ENCODE results near the gene USP5.
"Not testable (repeated sequence)": the region's sequence is repeated elsewhere in the genome, so short reads cannot be mapped to it uniquely, and the experiment has no call there.

USP5 gene

DNA sequence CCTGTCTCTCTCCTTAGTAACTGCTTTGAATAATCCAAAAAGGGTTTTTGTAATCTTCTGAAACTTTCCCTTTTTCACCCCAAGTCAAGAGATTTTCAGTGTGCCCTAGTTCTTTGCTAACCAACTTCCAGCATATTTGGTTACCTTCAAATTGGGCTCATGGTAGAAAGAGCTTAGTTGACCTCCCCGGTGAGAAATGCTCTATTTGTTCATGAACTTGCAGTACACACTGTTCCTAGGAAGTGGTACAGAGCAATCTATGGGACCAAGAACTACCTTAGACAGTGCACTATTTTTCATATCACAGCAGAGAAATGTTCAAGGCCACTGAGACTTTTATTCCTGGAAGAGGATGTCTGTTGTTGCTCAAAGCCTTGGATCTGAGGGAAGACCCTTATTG, 1.7 kb downstream of the USP5 start:
- intact Hi-C loops (cut with DNase I) = loop anchor here (2.0 kb wide), 1 partner anchor 37 kb away; no protein-coding TSS in a partner anchor
- no peak for DNase-seq

DNA sequence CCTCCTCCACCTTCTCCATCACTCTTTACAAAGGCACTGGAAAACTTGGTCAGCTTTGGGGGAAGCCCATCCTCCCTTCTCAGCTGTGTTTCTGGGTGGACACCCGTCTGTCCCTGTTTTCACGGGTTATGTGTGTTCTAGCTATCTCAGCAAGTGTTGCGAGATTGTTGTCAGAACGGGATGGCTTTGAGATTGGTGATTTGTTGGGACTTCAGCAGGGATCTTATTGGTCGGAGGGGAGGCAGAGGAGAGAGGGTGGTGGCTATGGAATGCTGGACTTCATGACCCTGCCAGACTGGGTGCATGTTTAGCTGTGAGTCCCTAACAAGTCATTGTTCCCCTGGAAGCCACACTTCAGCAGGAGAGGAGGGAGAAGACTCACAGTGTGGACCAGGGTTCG, 2.1 kb downstream of the USP5 start:
- intact Hi-C loops (cut with DNase I) = no loop called here
- no peak for DNase-seq

DNA sequence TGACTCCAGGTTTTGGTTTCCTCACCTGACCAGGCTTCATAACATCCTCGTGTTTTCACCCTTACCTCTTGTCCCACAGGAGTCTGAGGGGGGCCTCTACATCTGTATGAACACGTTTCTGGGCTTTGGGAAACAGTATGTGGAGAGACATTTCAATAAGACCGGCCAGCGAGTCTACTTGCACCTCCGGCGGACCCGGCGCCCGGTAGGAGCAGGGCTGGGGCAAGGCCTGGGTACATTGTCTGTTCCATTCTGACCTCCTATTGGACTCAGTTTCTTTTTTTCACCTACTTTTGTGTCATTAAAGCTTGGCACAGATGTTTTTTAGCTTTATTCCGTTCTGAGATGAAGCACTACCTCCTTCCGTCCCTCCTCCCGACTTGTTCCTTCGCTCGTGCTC, 3.4 kb downstream of the USP5 start:
- no peak for DNase-seq
- intact Hi-C loops (cut with DNase I) = no loop called here

DNA sequence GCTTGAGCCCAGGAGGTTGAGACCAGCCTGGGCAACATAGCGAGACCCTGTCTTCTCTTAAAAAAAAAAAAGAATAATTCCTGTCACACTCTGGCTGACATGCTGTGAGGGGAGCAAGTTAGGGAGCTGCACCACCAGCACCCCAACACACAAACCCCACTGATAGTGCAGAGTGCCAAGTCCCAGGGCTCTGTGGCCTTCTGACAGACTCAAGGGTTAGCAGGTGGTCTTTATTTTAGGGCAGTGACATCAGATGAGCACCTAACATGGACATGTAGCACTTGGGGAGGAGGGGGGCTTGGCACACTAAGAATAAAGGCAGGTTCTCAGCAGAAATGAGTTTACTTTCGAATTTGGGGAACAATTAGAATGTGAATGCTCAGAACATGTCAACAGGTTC, 6.8 kb downstream of the USP5 start:
- intact Hi-C loops (cut with DNase I) = no loop called here
- no peak for DNase-seq

- intact Hi-C loops (cut with DNase I) = no loop called here
- DNase-seq = no peak
Measured at GRCh38 chr12:6860116-6860515, 8.2 kb downstream of the USP5 start.

DNA sequence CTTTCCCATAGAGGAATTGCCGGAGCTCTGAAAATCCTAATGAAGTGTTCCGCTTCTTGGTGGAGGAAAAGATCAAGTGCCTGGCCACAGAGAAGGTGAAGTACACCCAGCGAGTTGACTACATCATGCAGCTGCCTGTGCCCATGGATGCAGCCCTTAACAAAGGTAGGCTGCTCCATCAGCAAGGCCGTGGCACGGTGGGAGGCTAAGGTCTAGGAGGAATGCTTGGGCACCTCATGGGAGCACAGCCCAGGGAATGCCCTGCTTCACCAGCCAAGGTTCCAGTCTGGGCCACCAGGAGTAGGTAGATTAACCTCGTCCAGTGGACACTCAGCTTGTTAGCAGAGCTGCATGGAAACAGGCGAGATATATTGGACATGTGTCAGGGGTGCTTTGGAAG, 9.0 kb downstream of the USP5 start:
- DNase-seq = no peak
- intact Hi-C loops (cut with DNase I) = no loop called here

GRCh38 chr12:6861391-6861790, 9.4 kb downstream of the USP5 start:
- no peak for DNase-seq
- intact Hi-C loops (cut with DNase I) = no loop called here

DNA sequence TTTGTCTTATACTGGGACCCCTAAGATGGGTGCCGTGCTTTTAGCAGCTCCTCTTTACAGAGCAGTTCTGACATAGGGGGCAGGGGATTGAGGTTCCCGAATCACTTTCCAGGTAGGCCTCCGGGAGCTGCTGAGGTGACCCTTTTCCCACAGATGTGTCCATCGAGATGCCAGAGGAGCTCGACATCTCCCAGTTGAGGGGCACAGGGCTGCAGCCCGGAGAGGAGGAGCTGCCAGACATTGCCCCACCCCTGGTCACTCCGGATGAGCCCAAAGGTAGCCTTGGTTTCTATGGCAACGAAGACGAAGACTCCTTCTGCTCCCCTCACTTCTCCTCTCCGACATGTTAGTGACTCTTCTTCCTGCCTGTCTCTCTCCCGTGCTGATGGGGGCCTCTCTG, 11.1 kb downstream of the USP5 start:
- intact Hi-C loops (cut with DNase I) = no loop called here
- DNase-seq = no peak

DNA sequence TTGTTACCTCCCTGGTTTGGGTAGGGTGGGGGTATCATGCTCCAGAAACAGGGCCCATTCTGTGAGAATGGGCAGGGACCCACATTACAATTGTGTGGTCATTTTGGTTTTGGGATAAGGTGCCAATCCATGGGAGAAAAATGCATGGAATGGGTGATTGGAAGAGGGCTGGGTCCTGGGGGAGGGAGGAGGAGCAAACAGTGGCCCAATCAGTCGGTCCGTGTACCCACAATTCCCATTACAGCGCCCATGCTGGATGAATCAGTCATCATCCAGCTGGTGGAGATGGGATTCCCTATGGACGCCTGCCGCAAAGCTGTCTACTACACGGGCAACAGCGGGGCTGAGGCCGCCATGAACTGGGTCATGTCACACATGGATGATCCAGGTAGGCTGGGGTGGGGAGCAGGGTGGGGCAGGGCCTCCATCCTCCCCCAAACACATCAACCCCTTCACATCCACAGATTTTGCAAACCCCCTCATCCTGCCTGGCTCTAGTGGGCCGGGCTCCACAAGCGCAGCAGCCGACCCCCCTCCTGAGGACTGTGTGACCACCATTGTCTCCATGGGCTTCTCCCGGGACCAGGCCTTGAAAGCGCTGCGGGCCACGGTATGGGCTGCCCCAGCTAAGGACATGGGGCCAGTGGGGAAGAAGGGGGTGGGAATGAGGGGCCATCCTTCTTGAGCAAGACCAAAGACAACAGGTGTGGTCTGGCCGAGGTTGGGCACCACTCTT, 11.8 kb downstream of the USP5 start:
- no peak for DNase-seq
- intact Hi-C loops (cut with DNase I) = no loop called here

- intact Hi-C loops (cut with DNase I); DNase-seq: not testable (repeated sequence)
Measured at GRCh38 chr12:6865307-6865706, 13.4 kb downstream of the USP5 start.

DNA sequence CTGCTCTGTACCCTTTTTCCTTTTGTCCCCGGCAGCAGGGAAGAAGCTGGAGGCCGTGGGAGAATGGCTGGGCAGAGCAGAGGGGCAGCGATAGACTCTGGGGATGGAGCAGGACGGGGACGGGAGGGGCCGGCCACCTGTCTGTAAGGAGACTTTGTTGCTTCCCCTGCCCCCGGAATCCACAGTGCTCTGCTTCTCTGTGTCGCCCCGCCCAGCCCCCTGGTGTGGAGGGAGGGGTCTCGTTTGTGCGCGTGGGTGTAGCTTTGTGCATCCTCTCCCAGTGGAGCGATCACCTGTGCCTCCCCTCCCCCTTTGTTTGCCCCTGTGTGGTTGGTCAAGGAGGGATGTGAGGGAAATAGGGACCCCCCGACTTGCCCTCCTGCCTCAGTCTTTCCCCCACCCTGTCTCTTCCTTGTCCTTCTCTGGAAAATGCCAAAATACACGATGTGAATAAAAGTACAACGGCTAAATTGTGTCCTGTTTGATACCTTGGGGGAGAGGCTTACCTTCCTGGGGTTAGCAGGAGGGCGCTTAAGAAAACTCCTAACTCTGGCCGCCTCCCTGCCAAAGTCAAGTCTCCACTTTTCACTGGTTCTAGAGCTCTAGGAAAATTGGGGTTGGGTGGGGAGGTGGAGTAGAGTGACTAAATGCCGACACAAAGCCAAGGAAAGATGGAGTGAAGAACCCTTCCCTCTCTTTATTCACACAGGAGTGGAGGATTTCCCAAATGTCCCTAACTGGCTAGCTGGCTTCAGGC, 14.4 kb downstream of the USP5 start:
- DNase-seq = no peak
- intact Hi-C loops (cut with DNase I) = no loop called here

DNA sequence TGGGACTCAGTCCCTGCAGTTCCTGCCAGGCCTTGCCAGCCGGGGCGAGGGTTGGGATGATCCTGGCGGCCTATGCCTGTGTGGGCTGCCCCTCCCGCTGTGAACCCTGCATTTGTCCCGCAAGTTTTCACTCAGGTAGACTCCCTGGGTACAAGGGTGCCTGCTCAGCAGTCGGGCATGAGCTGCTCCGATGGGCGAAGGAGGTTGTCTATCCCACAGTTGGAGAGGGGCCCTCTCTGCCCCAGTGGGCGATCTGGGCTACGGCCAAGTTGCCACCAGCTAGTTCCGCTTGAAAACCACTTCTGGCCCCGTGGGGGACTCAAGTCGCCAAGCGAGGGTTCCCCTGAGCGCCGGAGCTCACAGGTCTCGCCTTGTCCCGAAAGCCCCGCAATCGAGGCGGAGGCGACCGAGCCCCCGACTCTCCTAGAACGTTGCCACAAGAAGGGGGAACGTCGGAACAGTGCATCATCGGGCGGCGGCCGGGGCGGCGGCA, 15.0 kb downstream of the USP5 start:
- peak in 10 of 42 donors; percentile 19 to 59 (median 41) for DNase-seq
- intact Hi-C loops (cut with DNase I) = no loop called here

- DNase-seq = peak; percentile 64 to 96 (median 90)
- intact Hi-C loops (cut with DNase I) = no loop called here
Measured at GRCh38 chr12:6867413-6868210, 15.7 kb downstream of the USP5 start, which contains the start of gene TPI1. TPI1 (plus strand) TSS chr12:6867531; CDS start chr12:6867567, 36 bp downstream.

GRCh38 chr12:6868211-6869048, 16.5 kb downstream of the USP5 start:
- DNase-seq = peak in 9 of 42 donors; percentile 17 to 78 (median 31)
- intact Hi-C loops (cut with DNase I) = no loop called here

GRCh38 chr12:6869049-6870021, 17.4 kb downstream of the USP5 start:
- intact Hi-C loops (cut with DNase I) = no loop called here
- peak; percentile 53 to 94 (median 85) for DNase-seq

GRCh38 chr12:6870304-6870703, 18.4 kb downstream of the USP5 start:
- peak in 1 of 42 donors; percentile 21 for DNase-seq
- intact Hi-C loops (cut with DNase I) = not testable (repeated sequence)
